AG04449 (cell line): ENCODE results near the gene C11orf58.

Experiments used
- CTCF ChIA-PET: fragments of 350-600 bp; formaldehyde crosslinking; extraction: SDS; loops from one replicate; lab custom pipeline; 2021; ENCODE audit warnings: antibody characterized with exemption; lab: Yijun Ruan, JAX
- POLR2A ChIA-PET: fragments of 400-600, 350-600 bp; formaldehyde crosslinking; extraction: SDS; loops from one replicate; lab custom pipeline; 2020; ENCODE audit warnings: antibody characterized with exemption, inconsistent platforms; lab: Yijun Ruan, JAX
- DNase-seq: peaks from one replicate; pipeline ENCODE4 v3.0.0-alpha.2; 2010; ENCODE audit warnings: low read depth, low spot score
- H3K4me3 ChIP-seq: 2 replicates; pipeline ENCODE4 v1.5.1; 2011; ENCODE audit warnings: low read depth, mild to moderate bottlenecking, control low read depth, low read length
- TF ChIP-seq, protein P1 (sequence below): IDR thresholded peaks from one replicate; pipeline ENCODE4 v1.5.1; 2011; ENCODE audit warnings: mild to moderate bottlenecking, moderate library complexity, low read length, control low read depth, inconsistent platforms; ENCODE audit not compliant: insufficient read depth; ENCODE audit errors: missing control alignments

C11orf58 gene

GRCh38 chr11:16793511-16793910 lies 55.1 kb downstream of the C11orf58 start:
- H3K4me3 ChIP-seq = no peak overlapping the region
- POLR2A ChIA-PET = no interaction called here
- TF ChIP-seq, protein P1, sequence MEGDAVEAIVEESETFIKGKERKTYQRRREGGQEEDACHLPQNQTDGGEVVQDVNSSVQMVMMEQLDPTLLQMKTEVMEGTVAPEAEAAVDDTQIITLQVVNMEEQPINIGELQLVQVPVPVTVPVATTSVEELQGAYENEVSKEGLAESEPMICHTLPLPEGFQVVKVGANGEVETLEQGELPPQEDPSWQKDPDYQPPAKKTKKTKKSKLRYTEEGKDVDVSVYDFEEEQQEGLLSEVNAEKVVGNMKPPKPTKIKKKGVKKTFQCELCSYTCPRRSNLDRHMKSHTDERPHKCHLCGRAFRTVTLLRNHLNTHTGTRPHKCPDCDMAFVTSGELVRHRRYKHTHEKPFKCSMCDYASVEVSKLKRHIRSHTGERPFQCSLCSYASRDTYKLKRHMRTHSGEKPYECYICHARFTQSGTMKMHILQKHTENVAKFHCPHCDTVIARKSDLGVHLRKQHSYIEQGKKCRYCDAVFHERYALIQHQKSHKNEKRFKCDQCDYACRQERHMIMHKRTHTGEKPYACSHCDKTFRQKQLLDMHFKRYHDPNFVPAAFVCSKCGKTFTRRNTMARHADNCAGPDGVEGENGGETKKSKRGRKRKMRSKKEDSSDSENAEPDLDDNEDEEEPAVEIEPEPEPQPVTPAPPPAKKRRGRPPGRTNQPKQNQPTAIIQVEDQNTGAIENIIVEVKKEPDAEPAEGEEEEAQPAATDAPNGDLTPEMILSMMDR = no peak
- CTCF ChIA-PET = interaction anchor here (1.0 to 13.4 kb wide), 3 partner anchors 27 to 271 kb away, joined by 3 to 196 read pairs (median 5); no protein-coding TSS in a partner anchor
- no peak for DNase-seq

DNA sequence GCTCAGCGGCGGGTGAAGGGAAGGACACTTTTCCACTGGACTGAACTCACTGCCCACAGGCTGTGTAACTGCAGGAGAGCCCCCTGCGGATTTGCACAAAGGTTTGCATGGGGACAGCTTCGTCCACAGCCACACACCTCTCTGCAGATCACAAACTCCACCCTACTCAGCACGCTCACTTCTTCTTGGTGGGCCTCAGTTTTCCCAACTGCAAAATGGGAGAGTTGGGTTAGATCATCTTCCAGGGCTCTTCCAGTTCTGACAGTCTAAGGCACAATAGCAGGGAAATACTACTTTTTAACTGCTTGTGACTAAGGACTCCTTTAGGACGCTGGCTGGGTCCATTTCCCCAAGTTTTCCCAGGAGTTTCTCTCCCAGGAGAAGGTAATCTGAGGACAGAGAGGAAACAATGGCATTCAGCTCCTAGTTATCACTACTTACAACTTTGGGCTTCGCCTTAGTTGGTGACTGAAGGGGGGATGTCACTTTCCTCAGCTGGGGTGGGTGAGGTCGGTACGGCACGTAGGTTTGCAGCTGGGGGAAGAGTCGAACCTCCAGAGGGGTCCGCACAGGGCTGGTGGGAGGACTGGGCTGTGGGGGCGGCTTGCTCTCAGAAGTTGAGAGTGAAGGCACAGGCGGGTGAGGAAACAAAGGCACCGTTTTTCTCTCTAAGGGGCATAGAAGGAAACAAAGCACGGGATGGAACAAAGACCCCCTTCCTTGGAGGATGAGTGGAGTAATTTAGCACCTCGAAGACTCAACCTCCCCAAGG lies 55.8 kb downstream of the C11orf58 start:
- ChIA-PET CTCF (interaction anchor here (1.0 to 13.4 kb wide), 3 partner anchors 26 to 270 kb away, joined by 3 to 196 read pairs (median 5); no protein-coding TSS in a partner anchor), POLR2A (no interaction called here)
- TF ChIP-seq, protein P1 = no peak
- DNase-seq = no peak
- no peak overlapping the region for H3K4me3 ChIP-seq

DNA sequence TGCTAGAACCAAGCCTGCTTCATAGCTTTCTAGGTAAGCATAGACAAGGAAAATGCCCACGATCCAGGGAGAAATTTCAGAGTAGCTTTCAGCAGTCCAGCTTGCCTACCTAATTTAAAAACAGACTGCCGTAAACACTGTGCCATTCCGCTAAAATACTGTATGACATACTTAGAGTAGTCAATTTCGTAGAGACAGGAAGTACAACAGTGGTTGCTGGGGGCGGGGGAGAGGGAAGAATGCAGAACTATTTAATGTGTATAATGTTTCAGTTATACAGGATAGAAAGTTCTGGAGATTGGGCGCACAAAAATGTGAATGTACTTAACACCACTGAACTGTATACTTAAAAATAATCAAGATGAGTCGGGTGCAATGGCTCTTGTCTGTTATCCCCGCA lies 56.7 kb downstream of the C11orf58 start:
- no peak overlapping the region for H3K4me3 ChIP-seq
- no peak for DNase-seq
- ChIA-PET POLR2A (no interaction called here), CTCF (no interaction called here)
- TF ChIP-seq, protein P1 = no peak

- TF ChIP-seq, protein P1 = no peak
- no peak for DNase-seq
- CTCF ChIA-PET = interaction anchor here (2.4 kb wide), 1 partner anchor 10 kb away, joined by 26 read pairs; no protein-coding TSS in a partner anchor
- POLR2A ChIA-PET = no interaction called here
- no peak overlapping the region for H3K4me3 ChIP-seq
These were observed 57.9 kb downstream of the C11orf58 start for GRCh38 chr11:16796311-16796710.

GRCh38 chr11:16797776-16798175 lies 59.3 kb downstream of the C11orf58 start:
- DNase-seq = no peak
- ChIA-PET POLR2A (no interaction called here), CTCF (interaction anchor here (2.4 kb wide), 1 partner anchor 12 kb away, joined by 26 read pairs; no protein-coding TSS in a partner anchor)
- TF ChIP-seq, protein P1 = no peak
- H3K4me3 ChIP-seq = no peak overlapping the region

- no peak overlapping the region for H3K4me3 ChIP-seq
- ChIA-PET CTCF (no interaction called here), POLR2A (no interaction called here)
- TF ChIP-seq, protein P1 = no peak
- DNase-seq = no peak
These were observed 60.8 kb downstream of the C11orf58 start for GRCh38 chr11:16799221-16799620.
